Measurements from ENCODE around the gene SLC4A8. TPM values are rescaled to one million over a fixed set of nuclear protein-coding genes. Genes with fewer than 3 reads are reported as not detected.
"Not testable (repeated sequence)": the region's sequence is repeated elsewhere in the genome, so short reads cannot be mapped to it uniquely, and the experiment has no call there.

The SLC4A8 gene
- total RNA-seq, 2 experiments from 2014 or later = 1.0 to 6.7 TPM

DNA sequence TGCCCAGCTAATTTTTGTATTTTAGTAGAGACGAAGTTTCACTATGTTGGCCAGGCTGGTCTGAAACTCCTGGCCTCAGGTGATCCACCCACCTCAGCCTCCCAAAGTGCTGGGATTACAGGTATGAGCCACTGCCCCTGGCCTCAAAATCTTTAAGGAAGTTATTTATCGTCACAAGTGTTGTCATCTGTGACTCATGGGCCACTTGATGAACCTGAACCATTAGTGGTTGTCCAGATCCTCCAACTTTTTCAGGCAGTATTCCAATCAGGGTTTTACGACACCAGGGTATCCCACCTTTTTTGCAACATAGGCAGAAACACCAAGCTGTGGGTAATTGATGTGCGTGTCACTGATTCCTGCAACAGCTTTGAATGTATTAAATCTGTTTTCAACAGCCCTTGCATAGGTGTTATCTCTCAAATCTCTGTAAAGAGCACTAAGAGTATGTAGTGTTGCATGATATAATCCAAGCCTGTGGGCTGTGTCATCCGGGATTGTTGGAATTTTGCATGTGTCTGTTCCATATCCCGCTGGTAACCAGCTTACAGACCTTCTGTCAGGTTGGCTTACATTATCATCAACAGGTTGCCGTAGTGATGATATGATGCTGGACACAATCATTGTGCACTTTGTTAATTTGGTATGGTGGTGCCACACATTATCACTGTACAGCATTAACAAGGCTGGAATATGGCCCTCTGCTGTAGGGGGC is 87.1 kb downstream of the SLC4A8 start:
- ChIA-PET CTCF (ENCODE audit: unreplicated experiment) (no interaction called here), POLR2A (interaction anchor here (1.1 kb wide), 1 partner anchor 14 kb away, joined by 5 read pairs; no protein-coding TSS in a partner anchor)
- no peaks in the 10 kb centered on the region for H3K79me2 ChIP-seq (ENCODE audit: insufficient read depth, low read depth, low read length)
- intact Hi-C loops (cut with micrococcal nuclease; ENCODE audit: unreplicated experiment) = no loop called here
- H3K27ac ChIP-seq (ENCODE audit: low read depth, low read length, poor library complexity, severe bottlenecking) = no peak overlapping the region
- H4K20me1 ChIP-seq (ENCODE audit: insufficient read depth, low read length) = no peaks in the 10 kb centered on the region
- no peak for DNase-seq (ENCODE audit: low spot score)
- no peak overlapping the region for H2AFZ ChIP-seq (ENCODE audit: low read length)
- H3K4me1 ChIP-seq (ENCODE audit: insufficient read depth, low read length, poor library complexity, severe bottlenecking) = no peaks in the 10 kb centered on the region
- no peaks in the 10 kb centered on the region for H3K9me3 ChIP-seq (ENCODE audit: low read length)
- no TSS peak for BruUV-seq (replicated peaks)
- TF ChIP-seq EZH2phosphoT487 (IDR thresholded peaks at IDR 0.05; ENCODE audit: borderline replicate concordance, low read depth, low read length) (no peak), CTCF (conservative IDR thresholded peaks at IDR 0.05; ENCODE audit: low read length) (no peak)
- H3K4me3 ChIP-seq (ENCODE audit: low read depth, low read length, poor library complexity, severe bottlenecking) = no peak overlapping the region
- no peak overlapping the region for H3K4me2 ChIP-seq (ENCODE audit: low read length)
- H3K9me2 ChIP-seq (ENCODE audit: insufficient read depth, low read length) = no peaks in the 10 kb centered on the region
- H3K36me3 ChIP-seq (ENCODE audit: insufficient read depth, low read length) = no peaks in the 10 kb centered on the region

GRCh38 chr12:51512438-51512837 is 87.8 kb downstream of the SLC4A8 start:
- Histone ChIP-seq H3K9me2 (ENCODE audit: insufficient read depth, low read length) (no peaks in the 10 kb centered on the region), H2AFZ (ENCODE audit: low read length) (no peak overlapping the region), H3K27ac (ENCODE audit: low read depth, low read length, poor library complexity, severe bottlenecking) (no peak overlapping the region), H3K4me2 (ENCODE audit: low read length) (no peak overlapping the region), H3K4me1 (ENCODE audit: insufficient read depth, low read length, poor library complexity, severe bottlenecking) (no peaks in the 10 kb centered on the region), H3K4me3 (ENCODE audit: low read depth, low read length, poor library complexity, severe bottlenecking) (no peak overlapping the region), H4K20me1 (ENCODE audit: insufficient read depth, low read length) (no peaks in the 10 kb centered on the region), H3K36me3 (ENCODE audit: insufficient read depth, low read length) (no peaks in the 10 kb centered on the region), H3K79me2 (ENCODE audit: insufficient read depth, low read depth, low read length) (no peaks in the 10 kb centered on the region), H3K9me3 (ENCODE audit: low read length) (no peaks in the 10 kb centered on the region)
- BruUV-seq (replicated peaks) = no TSS peak
- no peak for DNase-seq (ENCODE audit: low spot score)
- TF ChIP-seq CTCF (conservative IDR thresholded peaks at IDR 0.05; ENCODE audit: low read length) = no peak
- no peak for TF ChIP-seq EZH2phosphoT487 (IDR thresholded peaks at IDR 0.05; ENCODE audit: borderline replicate concordance, low read depth, low read length)
- ChIA-PET CTCF (ENCODE audit: unreplicated experiment) (no interaction called here), POLR2A (no interaction called here)
- intact Hi-C loops (cut with micrococcal nuclease; ENCODE audit: unreplicated experiment) = no loop called here

DNA sequence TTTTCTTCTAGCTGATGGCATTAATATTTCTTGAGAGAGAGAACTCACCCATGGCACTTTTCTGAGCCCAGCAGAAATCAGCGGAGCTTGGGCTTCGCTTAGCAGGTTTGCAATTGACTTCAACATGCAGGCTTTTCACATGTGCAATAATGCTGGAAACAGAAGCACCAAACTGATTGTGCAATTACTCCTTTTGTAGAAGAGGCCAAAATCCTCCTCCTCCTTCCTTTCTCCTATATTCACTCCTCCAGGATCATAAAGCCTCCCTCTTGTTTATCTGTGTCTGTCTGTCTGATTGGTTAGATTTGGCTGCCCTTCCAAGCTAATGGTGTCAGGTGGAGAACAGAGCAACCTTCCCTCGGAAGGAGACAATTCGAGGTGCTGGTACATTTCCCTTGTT is 90.4 kb downstream of the SLC4A8 start:
- H3K4me3 ChIP-seq (ENCODE audit: low read depth, low read length, poor library complexity, severe bottlenecking); H3K9me3 ChIP-seq (ENCODE audit: low read length); H3K4me1 ChIP-seq (ENCODE audit: insufficient read depth, low read length, poor library complexity, severe bottlenecking); H3K9me2 ChIP-seq (ENCODE audit: insufficient read depth, low read length); intact Hi-C loops (cut with micrococcal nuclease; ENCODE audit: unreplicated experiment); CTCF ChIA-PET (ENCODE audit: unreplicated experiment); DNase-seq (ENCODE audit: low spot score); H2AFZ ChIP-seq (ENCODE audit: low read length); H3K79me2 ChIP-seq (ENCODE audit: insufficient read depth, low read depth, low read length); H4K20me1 ChIP-seq (ENCODE audit: insufficient read depth, low read length); POLR2A ChIA-PET; H3K36me3 ChIP-seq (ENCODE audit: insufficient read depth, low read length); BruUV-seq (replicated peaks); H3K4me2 ChIP-seq (ENCODE audit: low read length); H3K27ac ChIP-seq (ENCODE audit: low read depth, low read length, poor library complexity, severe bottlenecking): not testable (repeated sequence)
